Measurements from ENCODE around the gene GMDS. TPM values are rescaled to one million over a fixed set of nuclear protein-coding genes. Genes with fewer than 3 reads are reported as not detected.
A peak's percentile ranks its signal among the peaks of the same experiment; 100 is the strongest.

Gene GMDS
- total RNA-seq, 1 experiment from 2014 or later = 10.0 TPM

GRCh38 chr6:1591243-1591642, 654.2 kb downstream of the GMDS start:
- no peak for DNase-seq (ENCODE audit: low read depth)

- no peak for DNase-seq (ENCODE audit: low read depth)
These were observed 654.8 kb downstream of the GMDS start for GRCh38 chr6:1590580-1590979.

GRCh38 chr6:1589208-1589607, 656.2 kb downstream of the GMDS start:
- no peak for DNase-seq (ENCODE audit: low read depth)

GRCh38 chr6:1587977-1588376, 657.4 kb downstream of the GMDS start:
- no peak for DNase-seq (ENCODE audit: low read depth)

- no peak for DNase-seq (ENCODE audit: low read depth)
These were observed 657.9 kb downstream of the GMDS start for GRCh38 chr6:1587546-1587945.

- DNase-seq (ENCODE audit: low read depth) = no peak
These were observed 658.4 kb downstream of the GMDS start for GRCh38 chr6:1586861-1587450.

GRCh38 chr6:1586256-1586655, 659.1 kb downstream of the GMDS start:
- DNase-seq (ENCODE audit: low read depth) = no peak

- DNase-seq (ENCODE audit: low read depth) = no peak
These were observed 659.7 kb downstream of the GMDS start for GRCh38 chr6:1585669-1586049.

GRCh38 chr6:1584996-1585668, 660.3 kb downstream of the GMDS start:
- DNase-seq (ENCODE audit: low read depth) = no peak

GRCh38 chr6:1584146-1584545, 661.3 kb downstream of the GMDS start:
- no peak for DNase-seq (ENCODE audit: low read depth)

GRCh38 chr6:1581120-1581991, 664.0 kb downstream of the GMDS start:
- no peak for DNase-seq (ENCODE audit: low read depth)

- DNase-seq (ENCODE audit: low read depth) = no peak
These were observed 664.8 kb downstream of the GMDS start for GRCh38 chr6:1580585-1580984.

- DNase-seq (ENCODE audit: low read depth) = no peak
These were observed 665.3 kb downstream of the GMDS start for GRCh38 chr6:1580109-1580508.

GRCh38 chr6:1579096-1579495, 666.3 kb downstream of the GMDS start:
- no peak for DNase-seq (ENCODE audit: low read depth)

GRCh38 chr6:1577896-1578745, 667.3 kb downstream of the GMDS start:
- no peak for DNase-seq (ENCODE audit: low read depth)

- DNase-seq (ENCODE audit: low read depth) = no peak
These were observed 668.2 kb downstream of the GMDS start for GRCh38 chr6:1577146-1577680.

- DNase-seq (ENCODE audit: low read depth) = no peak
These were observed 668.7 kb downstream of the GMDS start for GRCh38 chr6:1576711-1577110.

- DNase-seq (ENCODE audit: low read depth) = no peak
These were observed 669.2 kb downstream of the GMDS start for GRCh38 chr6:1576166-1576565.

GRCh38 chr6:1575210-1576041, 670.0 kb downstream of the GMDS start:
- peak; percentile 24 for DNase-seq (ENCODE audit: low read depth)

GRCh38 chr6:1574890-1575209, 670.6 kb downstream of the GMDS start:
- no peak for DNase-seq (ENCODE audit: low read depth)

All from Daoy (cell line).